Heart left ventricle (tissue), 16 donors: ENCODE results near the gene TRIM16. TPM values are rescaled to one million over a fixed set of nuclear protein-coding genes. Genes with fewer than 3 reads are reported as not detected.

ENCODE experiments used
- ATAC-seq, 4 donors: fragments of 200-7000 bp; cut with Tn5 transposase; one replicate each; pipeline ENCODE4 v1.9.1; 2020 to 2022; ENCODE audit warnings: moderate library complexity in 4 of 4, mild to moderate bottlenecking in 3 of 4, moderate number of reproducible peaks in 1 of 4
- DNase-seq, 5 donors: peaks; one replicate each; pipeline ENCODE4 v3.0.0-alpha.2; 2020
- H3K27ac ChIP-seq, 12 donors: fragments of 200-600 bp; sonication (generic) in 4 of 12; one replicate each; pipeline versions ENCODE4 v1.5.0 to v1.8.0; 2016 to 2022; ENCODE audit warnings: mild to moderate bottlenecking in 2 of 12
- H3K27me3 ChIP-seq, 9 donors: fragments of 200-600 bp; sonication (generic) in 2 of 9; one replicate each; pipeline versions ENCODE4 v1.5.1 to v1.8.0; 2016 to 2022; ENCODE audit warnings: mild to moderate bottlenecking in 3 of 9
- H3K36me3 ChIP-seq, 9 donors: fragments of 200-600 bp; sonication (generic) in 2 of 9; one replicate each; pipeline versions ENCODE4 v1.5.0 to v1.8.0; 2018 to 2022; ENCODE audit warnings: mild to moderate bottlenecking in 2 of 9
- H3K4me1 ChIP-seq, 12 donors: fragments of 200-600 bp; sonication (generic) in 4 of 12; one replicate each; pipeline versions ENCODE4 v1.5.0 to v1.8.0; 2016 to 2022; ENCODE audit warnings: mild to moderate bottlenecking in 3 of 12
- H3K4me3 ChIP-seq, 12 donors: fragments of 200-600 bp; sonication (generic) in 4 of 12; one replicate each; pipeline versions ENCODE4 v1.5.0 to v1.8.0; 2017 to 2022; ENCODE audit warnings: mild to moderate bottlenecking in 9 of 12, moderate library complexity in 4 of 12
- H3K9me3 ChIP-seq, 12 donors: fragments of 200-600 bp; sonication (generic) in 4 of 12; one replicate each; pipeline versions ENCODE4 v1.5.0 to v1.8.0; 2016 to 2022; ENCODE audit warnings: mild to moderate bottlenecking in 1 of 12
- POLR2A ChIP-seq, 2 donors: fragments of 450-650 bp; IDR thresholded peaks; one replicate each; pipeline ENCODE4 v1.6.1; 2017; ENCODE audit warnings: antibody characterized with exemption in 2 of 2, mild to moderate bottlenecking in 2 of 2, moderate library complexity in 2 of 2
- WGBS, 4 donors: extraction: QIAGEN DNeasy Blood & Tissue Kit in 2 of 4; methylation state at CpG; one replicate each; pipeline versions ENCODE4 v1.1.5 to v1.1.7; 2013 to 2018; 5-methylcytosine and 5-hydroxymethylcytosine counted together
- intact Hi-C, 10 donors: fragments of 100-400 bp; cut with DNase I; formaldehyde crosslinking; loops; one replicate each; pipeline versions ENCODE4 v1.11.1 to v1.14.2; 2022
- polyA plus RNA-seq, 2 donors: library from polyadenylated mRNA; stranded (reverse); fragments of 200-250 nt; gene quantifications; one replicate each; pipeline ENCODE4 v1.2.3, GENCODE V29; 2013
- total RNA-seq, 9 donors: library from RNA; depleted of rRNA in 2 of 9; stranded (reverse); fragments of >200 nt in 2 of 9; fragmentation: NEBNext Ultra II Directional in 3 of 9; extraction: Animal tissue kit (Norgen Biotek cat#: 25700) in 3 of 9; gene quantifications; one replicate each; pipeline versions ENCODE4 v1.1.0 to v1.2.4, GENCODE V29; 2016 to 2023
- TF ChIP-seq, protein P1 (sequence below), 12 donors: fragments of 200-600 bp; sonication (generic) in 4 of 12; IDR thresholded peaks; one replicate each; pipeline versions ENCODE4 v1.5.0 to v1.8.0; 2018 to 2022; ENCODE audit warnings: antibody characterized with exemption in 12 of 12, mild to moderate bottlenecking in 5 of 12
- donor health status: ischemic (EF 13 %, LVEDD 7.1; RV severe dilation, severe dysfunction).
- donor health status: healthy with polysubstance abuse.
- donor health status: DM: no; HTN: yes; CAD: no.
- donor health status: DM: no; HTN: no; CAD: no.
- donor health status: ischemic (EF 25% LVEDD 6.9; RV normal size, moderate dysfunction).
- donor health status: ischemic (EF 25% LVEDD 5.7; RV mildly dilated, moderate dysfunction).
- donor health status: healthy.
- donor health status: DM: yes; HTN: yes; CAD: no.
- donor health status: ischemic (EF 35%, LVEDD 5.7; RV mildly dilated, moderate dysfunction).
- donor health status: nonischemic (EF 11% LVEDD 7.7; RV severe dilation, severe dysfunction).
- donor health status: DM: yes; HTN: yes; CAD: no.
- donor health status: PGD.
- donor health status: ischemic (EF 29% LVEDD 5.4; RV normal size, mild dysfunction).
- donor health status: nonischemic (EF 23%, LVEDD 6.1; RV moderate dilation, normal function).

Gene TRIM16
- total and polyA plus RNA-seq, 11 donors: 8.4 to 33.9 (median 23.2) TPM

DNA sequence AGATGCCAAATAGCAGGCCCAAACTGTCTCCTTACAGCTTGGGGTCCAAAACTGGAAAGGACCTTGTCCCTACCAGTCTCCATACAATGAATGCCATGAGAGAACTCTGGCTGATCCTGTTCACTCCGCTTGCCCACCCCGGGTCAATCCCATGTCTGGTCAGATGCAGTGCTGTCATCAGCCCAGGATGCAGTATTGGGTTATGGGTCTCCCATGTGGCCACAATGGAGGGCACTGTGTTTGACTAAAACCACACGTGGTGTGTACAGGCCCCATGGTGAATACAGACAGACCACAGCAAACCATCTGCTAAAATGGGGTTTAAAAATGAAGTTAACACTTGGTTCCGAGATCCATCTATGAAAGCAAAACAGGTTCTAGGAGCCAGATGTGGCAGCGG, 20.4 kb downstream of the TRIM16 start:
- no peak for DNase-seq
- no peak for TF ChIP-seq POLR2A (IDR thresholded peaks at IDR 0.05)
- TF ChIP-seq, protein P1, sequence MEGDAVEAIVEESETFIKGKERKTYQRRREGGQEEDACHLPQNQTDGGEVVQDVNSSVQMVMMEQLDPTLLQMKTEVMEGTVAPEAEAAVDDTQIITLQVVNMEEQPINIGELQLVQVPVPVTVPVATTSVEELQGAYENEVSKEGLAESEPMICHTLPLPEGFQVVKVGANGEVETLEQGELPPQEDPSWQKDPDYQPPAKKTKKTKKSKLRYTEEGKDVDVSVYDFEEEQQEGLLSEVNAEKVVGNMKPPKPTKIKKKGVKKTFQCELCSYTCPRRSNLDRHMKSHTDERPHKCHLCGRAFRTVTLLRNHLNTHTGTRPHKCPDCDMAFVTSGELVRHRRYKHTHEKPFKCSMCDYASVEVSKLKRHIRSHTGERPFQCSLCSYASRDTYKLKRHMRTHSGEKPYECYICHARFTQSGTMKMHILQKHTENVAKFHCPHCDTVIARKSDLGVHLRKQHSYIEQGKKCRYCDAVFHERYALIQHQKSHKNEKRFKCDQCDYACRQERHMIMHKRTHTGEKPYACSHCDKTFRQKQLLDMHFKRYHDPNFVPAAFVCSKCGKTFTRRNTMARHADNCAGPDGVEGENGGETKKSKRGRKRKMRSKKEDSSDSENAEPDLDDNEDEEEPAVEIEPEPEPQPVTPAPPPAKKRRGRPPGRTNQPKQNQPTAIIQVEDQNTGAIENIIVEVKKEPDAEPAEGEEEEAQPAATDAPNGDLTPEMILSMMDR (IDR thresholded peaks at IDR 0.05): no peak
- no peak for ATAC-seq
- intact Hi-C loops: no loop called here
- WGBS, 4 donors: 89 to 96% (median 95%) methylated on average over 4 to 5 of the region's 5 CpGs
- no peaks in the 10 kb centered on the region for H3K9me3 ChIP-seq
- no peak overlapping the region for H3K4me3 ChIP-seq
- no peaks in the 10 kb centered on the region for H3K27me3 ChIP-seq
- H3K36me3 ChIP-seq: no peaks in the 10 kb centered on the region
- H3K27ac ChIP-seq: peak overlapping the region in 1 of 12 donors; percentile 13
- peaks cover 0 to 27% (median 16%) of the 10 kb centered on the region in 12 donors for H3K4me1 ChIP-seq

DNA sequence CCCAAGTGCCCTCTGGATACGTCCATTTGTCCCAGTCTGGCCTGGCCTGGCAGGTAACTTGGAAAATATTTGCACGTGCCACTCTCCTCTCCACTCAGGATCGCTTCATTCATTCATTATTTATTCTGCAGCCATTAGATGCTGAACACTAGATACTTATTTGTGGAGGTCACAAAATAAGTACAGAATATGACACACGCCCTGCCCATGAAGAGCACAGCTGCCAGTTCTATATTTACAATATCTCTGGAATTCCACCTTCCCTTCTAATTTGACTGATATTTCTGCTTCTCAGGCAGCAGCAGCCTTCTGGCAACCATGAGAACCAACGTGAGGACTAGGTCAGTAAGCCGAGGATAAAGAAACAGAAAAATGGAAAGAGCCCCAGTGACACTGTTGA, 20.9 kb downstream of the TRIM16 start:
- no peaks in the 10 kb centered on the region for H3K36me3 ChIP-seq
- intact Hi-C loops: no loop called here
- H3K9me3 ChIP-seq: no peaks in the 10 kb centered on the region
- ATAC-seq: no peak
- H3K27ac ChIP-seq: peak overlapping the region in 1 of 12 donors; percentile 13
- peaks cover 0 to 27% (median 16%) of the 10 kb centered on the region in 12 donors for H3K4me1 ChIP-seq
- DNase-seq: no peak
- TF ChIP-seq POLR2A (IDR thresholded peaks at IDR 0.05): no peak
- TF ChIP-seq, protein P1 (IDR thresholded peaks at IDR 0.05): no peak
- no peak overlapping the region for H3K4me3 ChIP-seq
- 57 to 69% (median 63%) methylated on average over 6 of the region's 6 CpGs for WGBS, 4 donors
- H3K27me3 ChIP-seq: no peaks in the 10 kb centered on the region

DNA sequence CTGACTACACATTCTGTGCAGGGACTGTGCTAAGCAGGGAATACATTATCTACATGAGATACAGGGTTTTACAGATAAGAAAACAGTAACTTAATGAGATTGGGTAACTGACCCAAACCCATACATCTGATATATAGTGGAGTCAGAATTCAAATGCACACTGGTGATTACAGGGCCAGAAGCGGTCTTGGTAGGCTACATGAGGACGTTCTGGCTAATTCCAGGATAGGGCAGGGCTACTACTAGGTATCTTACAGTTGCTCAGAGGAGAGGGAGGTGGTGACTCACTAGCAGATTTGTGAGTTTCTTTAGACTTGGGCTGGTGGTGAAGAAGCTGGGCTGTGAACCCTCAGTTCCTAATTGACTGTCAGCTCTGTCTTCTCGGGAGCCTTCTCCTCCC, 21.4 kb downstream of the TRIM16 start:
- H3K4me1 ChIP-seq: peaks cover 0 to 27% (median 16%) of the 10 kb centered on the region in 12 donors
- no peak for DNase-seq

DNA sequence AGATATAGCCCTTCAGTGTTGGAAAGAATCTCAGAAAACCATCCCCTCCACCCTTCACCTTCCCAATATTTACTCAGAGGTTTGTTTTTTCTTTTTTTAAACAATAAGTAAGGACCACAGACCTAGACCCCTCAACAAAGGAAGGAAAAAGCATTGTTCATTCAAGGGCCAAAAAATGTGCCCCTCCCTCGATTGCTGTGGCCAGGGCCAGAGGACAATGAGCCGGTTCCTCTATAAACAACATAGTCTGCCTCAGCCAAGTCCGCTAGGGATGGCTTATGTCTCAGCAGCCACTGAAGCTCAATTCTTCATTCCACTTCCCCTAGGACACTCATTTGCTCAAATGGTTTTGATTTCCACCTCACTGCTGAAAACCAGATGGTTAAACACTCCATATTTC, 24.0 kb downstream of the TRIM16 start:
- Histone ChIP-seq H3K27ac (peak overlapping the region; percentile 18 to 88 (median 74)), H3K4me3 (peak overlapping the region in 1 of 12 donors; percentile 4)
- ATAC-seq: peak; percentile 52 to 80 (median 71)

More for the DNA sequence above, 21.4 kb downstream of the TRIM16 start:
- no peak for TF ChIP-seq POLR2A (IDR thresholded peaks at IDR 0.05)
- TF ChIP-seq, protein P1 (IDR thresholded peaks at IDR 0.05): no peak
- no peaks in the 10 kb centered on the region for H3K27me3 ChIP-seq
- 81 to 87% (median 85%) methylated on average over 3 of the region's 3 CpGs for WGBS, 4 donors
- no peaks in the 10 kb centered on the region for H3K9me3 ChIP-seq
- peak overlapping the region in 2 of 12 donors; percentile 13 to 22 for H3K27ac ChIP-seq
- intact Hi-C loops: no loop called here
- H3K36me3 ChIP-seq: no peaks in the 10 kb centered on the region
- ATAC-seq: peak in 2 of 4 donors; percentile 18 to 23
- H3K4me3 ChIP-seq: no peak overlapping the region

More for the DNA sequence above, 24.0 kb downstream of the TRIM16 start:
- DNase-seq: peak in 3 of 5 donors; percentile 42 to 46 (median 45)
- no peaks in the 10 kb centered on the region for H3K36me3 ChIP-seq
- TF ChIP-seq, protein P1 (IDR thresholded peaks at IDR 0.05): no peak
- no peak for TF ChIP-seq POLR2A (IDR thresholded peaks at IDR 0.05)
- no peaks in the 10 kb centered on the region for H3K27me3 ChIP-seq
- H3K4me1 ChIP-seq: peaks cover 0 to 31% (median 16%) of the 10 kb centered on the region in 12 donors
- 53 to 71% (median 60%) methylated on average over 3 of the region's 3 CpGs for whole genome bisulfite sequencing, 4 donors
- H3K9me3 ChIP-seq: no peaks in the 10 kb centered on the region
- intact Hi-C loops: no loop called here
